ENCODE data around the gene IL1R1.

IL1R1 gene

GRCh38 chr2:102139851-102140250 is 2.7 kb upstream of the IL1R1 start:
- no peak overlapping the region for H3K4me3 ChIP-seq (replicated peaks; ENCODE audit: low read depth, low read length)
- no peak for DNase-seq (ENCODE audit: low read depth)

GRCh38 chr2:102140377-102140776 is 2.2 kb upstream of the IL1R1 start:
- no peak for DNase-seq (ENCODE audit: low read depth)
- TF ChIP-seq CTCF (IDR thresholded peaks at IDR 0.05; ENCODE audit: low read length, missing control alignments): no peak
- H3K4me3 ChIP-seq (replicated peaks; ENCODE audit: low read depth, low read length): no peak overlapping the region

More at GRCh38 chr2:102139851-102140250, 2.7 kb upstream of the IL1R1 start:
- TF ChIP-seq CTCF (IDR thresholded peaks at IDR 0.05; ENCODE audit: low read length, missing control alignments): no peak

GRCh38 chr2:102141011-102141943 is 1.3 kb upstream of the IL1R1 start:
- H3K4me3 ChIP-seq (replicated peaks; ENCODE audit: low read depth, low read length): peak overlapping the region; percentile 87
- peak; percentile 95 for DNase-seq (ENCODE audit: low read depth)
- TF ChIP-seq CTCF (IDR thresholded peaks at IDR 0.05; ENCODE audit: low read length, missing control alignments): no peak

- peak; percentile 76 for DNase-seq (ENCODE audit: low read depth)
- H3K4me3 ChIP-seq (replicated peaks; ENCODE audit: low read depth, low read length): peak overlapping the region; percentile 87
- no peak for TF ChIP-seq CTCF (IDR thresholded peaks at IDR 0.05; ENCODE audit: low read length, missing control alignments)
Measured at GRCh38 chr2:102142829-102143449, 393 bp downstream of the IL1R1 start.

GRCh38 chr2:102143450-102143985 is 972 bp downstream of the IL1R1 start:
- peak overlapping the region; percentile 87 for H3K4me3 ChIP-seq (replicated peaks; ENCODE audit: low read depth, low read length)
- DNase-seq (ENCODE audit: low read depth): peak; percentile 84
- no peak for TF ChIP-seq CTCF (IDR thresholded peaks at IDR 0.05; ENCODE audit: low read length, missing control alignments)

GRCh38 chr2:102144128-102144527 is 1.6 kb downstream of the IL1R1 start:
- H3K4me3 ChIP-seq (replicated peaks; ENCODE audit: low read depth, low read length): peak overlapping the region; percentile 87
- TF ChIP-seq CTCF (IDR thresholded peaks at IDR 0.05; ENCODE audit: low read length, missing control alignments): no peak
- peak; percentile 80 for DNase-seq (ENCODE audit: low read depth)
